Measurements from ENCODE around the gene GATA1.

The GATA1 gene

DNA sequence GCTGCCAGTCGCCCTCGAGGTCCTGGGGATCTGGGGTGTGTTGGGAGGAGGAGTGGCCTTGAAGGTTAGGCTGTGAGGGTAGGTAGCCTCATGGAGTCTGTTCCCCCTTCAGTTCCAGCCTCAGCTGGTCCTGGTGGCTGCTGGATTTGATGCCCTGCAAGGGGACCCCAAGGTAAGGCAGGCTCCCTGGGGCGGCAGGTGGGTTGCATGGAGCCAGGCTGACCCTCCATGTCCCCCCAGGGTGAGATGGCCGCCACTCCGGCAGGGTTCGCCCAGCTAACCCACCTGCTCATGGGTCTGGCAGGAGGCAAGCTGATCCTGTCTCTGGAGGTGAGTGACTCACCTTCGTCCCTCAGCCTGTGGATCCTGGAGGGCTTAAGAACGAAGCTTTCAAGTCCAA is 28.3 kb downstream of the GATA1 start:
- H4K20me1 ChIP-seq (ENCODE audit: insufficient read depth, low read length) = no peaks in the 10 kb centered on the region
- no peaks in the 10 kb centered on the region for H3K79me2 ChIP-seq (ENCODE audit: low read length)
- H3K9me2 ChIP-seq (replicated peaks; ENCODE audit: insufficient read depth, low read length) = no peaks in the 10 kb centered on the region
- no peak overlapping the region for H3K4me2 ChIP-seq (ENCODE audit: low read depth, low read length)
- no peak overlapping the region for H3K27ac ChIP-seq (ENCODE audit: low read length)
- DNase-seq = no peak
- H3K36me3 ChIP-seq (replicated peaks; ENCODE audit: insufficient read depth, low read length) = no peaks in the 10 kb centered on the region
- H3K27me3 ChIP-seq (replicated peaks; ENCODE audit: insufficient read depth, low read length) = no peaks in the 10 kb centered on the region
- H2AFZ ChIP-seq (ENCODE audit: low read length) = no peak overlapping the region
- H3F3A ChIP-seq (ENCODE audit: insufficient read depth, low read length) = no peaks in the 10 kb centered on the region
- no peak for TF ChIP-seq EZH2 (optimal IDR thresholded peaks at IDR 0.05; ENCODE audit: low read depth, low read length)
- TF ChIP-seq, protein P1, sequence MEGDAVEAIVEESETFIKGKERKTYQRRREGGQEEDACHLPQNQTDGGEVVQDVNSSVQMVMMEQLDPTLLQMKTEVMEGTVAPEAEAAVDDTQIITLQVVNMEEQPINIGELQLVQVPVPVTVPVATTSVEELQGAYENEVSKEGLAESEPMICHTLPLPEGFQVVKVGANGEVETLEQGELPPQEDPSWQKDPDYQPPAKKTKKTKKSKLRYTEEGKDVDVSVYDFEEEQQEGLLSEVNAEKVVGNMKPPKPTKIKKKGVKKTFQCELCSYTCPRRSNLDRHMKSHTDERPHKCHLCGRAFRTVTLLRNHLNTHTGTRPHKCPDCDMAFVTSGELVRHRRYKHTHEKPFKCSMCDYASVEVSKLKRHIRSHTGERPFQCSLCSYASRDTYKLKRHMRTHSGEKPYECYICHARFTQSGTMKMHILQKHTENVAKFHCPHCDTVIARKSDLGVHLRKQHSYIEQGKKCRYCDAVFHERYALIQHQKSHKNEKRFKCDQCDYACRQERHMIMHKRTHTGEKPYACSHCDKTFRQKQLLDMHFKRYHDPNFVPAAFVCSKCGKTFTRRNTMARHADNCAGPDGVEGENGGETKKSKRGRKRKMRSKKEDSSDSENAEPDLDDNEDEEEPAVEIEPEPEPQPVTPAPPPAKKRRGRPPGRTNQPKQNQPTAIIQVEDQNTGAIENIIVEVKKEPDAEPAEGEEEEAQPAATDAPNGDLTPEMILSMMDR (IDR thresholded peaks at IDR 0.05; ENCODE audit: low read length) = no peak
- H3K9ac ChIP-seq (ENCODE audit: low read length) = no peak overlapping the region
- no peaks in the 10 kb centered on the region for H3K9me3 ChIP-seq (replicated peaks; ENCODE audit: insufficient read depth, low read length)
- H3K4me1 ChIP-seq (ENCODE audit: low read length) = no peaks in the 10 kb centered on the region
- no peak overlapping the region for H3K4me3 ChIP-seq (ENCODE audit: low read length)

DNA sequence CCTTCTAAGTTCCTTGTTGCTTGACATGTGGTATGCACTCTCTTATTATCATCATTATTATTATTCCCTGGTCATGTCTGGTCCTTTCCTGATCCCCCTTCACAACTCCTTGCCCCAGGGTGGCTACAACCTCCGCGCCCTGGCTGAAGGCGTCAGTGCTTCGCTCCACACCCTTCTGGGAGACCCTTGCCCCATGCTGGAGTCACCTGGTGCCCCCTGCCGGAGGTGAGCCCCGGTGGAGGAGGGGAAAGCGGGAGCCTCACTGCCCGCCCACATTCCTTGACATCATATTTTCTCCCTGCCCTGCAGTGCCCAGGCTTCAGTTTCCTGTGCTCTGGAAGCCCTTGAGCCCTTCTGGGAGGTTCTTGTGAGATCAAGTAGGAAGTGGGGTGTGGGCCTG is 28.9 kb downstream of the GATA1 start:
- Histone ChIP-seq H3K36me3 (replicated peaks; ENCODE audit: insufficient read depth, low read length) (no peaks in the 10 kb centered on the region), H3K27ac (ENCODE audit: low read length) (no peak overlapping the region), H3K4me2 (ENCODE audit: low read depth, low read length) (no peak overlapping the region), H3K4me1 (ENCODE audit: low read length) (no peaks in the 10 kb centered on the region), H3K79me2 (ENCODE audit: low read length) (no peaks in the 10 kb centered on the region), H3K9me2 (replicated peaks; ENCODE audit: insufficient read depth, low read length) (no peaks in the 10 kb centered on the region), H3K27me3 (replicated peaks; ENCODE audit: insufficient read depth, low read length) (no peaks in the 10 kb centered on the region), H3F3A (ENCODE audit: insufficient read depth, low read length) (no peaks in the 10 kb centered on the region), H3K9ac (ENCODE audit: low read length) (no peak overlapping the region), H3K9me3 (replicated peaks; ENCODE audit: insufficient read depth, low read length) (no peaks in the 10 kb centered on the region), H4K20me1 (ENCODE audit: insufficient read depth, low read length) (no peaks in the 10 kb centered on the region), H3K4me3 (ENCODE audit: low read length) (no peak overlapping the region), H2AFZ (ENCODE audit: low read length) (no peak overlapping the region)
- DNase-seq = no peak
- TF ChIP-seq EZH2phosphoT487 (IDR thresholded peaks at IDR 0.05; ENCODE audit: low read length) (no peak), EZH2 (optimal IDR thresholded peaks at IDR 0.05; ENCODE audit: low read depth, low read length) (no peak)
- TF ChIP-seq, protein P1 (IDR thresholded peaks at IDR 0.05; ENCODE audit: low read length) = no peak

DNA sequence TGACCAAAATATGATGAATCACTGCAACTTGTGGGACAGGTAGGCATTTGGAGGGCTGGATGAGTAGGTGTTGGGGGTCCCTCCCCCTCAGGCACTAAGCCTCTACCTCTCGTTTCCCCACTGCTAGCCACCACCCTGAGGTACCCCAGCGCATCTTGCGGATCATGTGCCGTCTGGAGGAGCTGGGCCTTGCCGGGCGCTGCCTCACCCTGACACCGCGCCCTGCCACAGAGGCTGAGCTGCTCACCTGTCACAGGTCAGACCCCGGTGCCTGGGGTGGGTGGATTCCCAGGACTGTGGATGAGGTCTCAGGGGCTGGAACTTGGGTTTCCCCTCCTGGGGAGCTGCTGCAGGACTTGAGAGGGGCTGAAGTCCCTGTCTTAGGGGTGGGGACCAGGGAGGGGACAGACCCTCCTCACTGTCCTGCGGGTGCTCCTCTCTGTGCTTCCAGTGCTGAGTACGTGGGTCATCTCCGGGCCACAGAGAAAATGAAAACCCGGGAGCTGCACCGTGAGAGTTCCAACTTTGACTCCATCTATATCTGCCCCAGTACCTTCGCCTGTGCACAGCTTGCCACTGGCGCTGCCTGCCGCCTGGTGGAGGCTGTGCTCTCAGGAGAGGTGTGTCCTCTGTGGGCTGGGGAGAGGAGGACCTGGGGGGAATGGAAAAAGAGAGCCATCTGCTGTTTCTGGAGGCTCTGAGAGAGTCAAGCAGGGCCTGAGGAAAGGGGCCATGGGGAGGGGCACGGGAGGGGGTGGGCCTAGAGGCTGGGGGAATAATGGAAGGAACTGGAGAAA is 29.8 kb downstream of the GATA1 start:
- Histone ChIP-seq H3K36me3 (replicated peaks; ENCODE audit: insufficient read depth, low read length) (no peaks in the 10 kb centered on the region), H3K27me3 (replicated peaks; ENCODE audit: insufficient read depth, low read length) (no peaks in the 10 kb centered on the region), H3K9ac (ENCODE audit: low read length) (no peak overlapping the region)

More for the DNA sequence above, 29.8 kb downstream of the GATA1 start:
- Histone ChIP-seq H3K4me2 (ENCODE audit: low read depth, low read length) (no peak overlapping the region), H3F3A (ENCODE audit: insufficient read depth, low read length) (no peaks in the 10 kb centered on the region), H3K79me2 (ENCODE audit: low read length) (no peaks in the 10 kb centered on the region), H3K4me3 (ENCODE audit: low read length) (no peak overlapping the region), H4K20me1 (ENCODE audit: insufficient read depth, low read length) (no peaks in the 10 kb centered on the region), H3K9me2 (replicated peaks; ENCODE audit: insufficient read depth, low read length) (no peaks in the 10 kb centered on the region), H3K9me3 (replicated peaks; ENCODE audit: insufficient read depth, low read length) (no peaks in the 10 kb centered on the region), H2AFZ (ENCODE audit: low read length) (no peak overlapping the region), H3K27ac (ENCODE audit: low read length) (no peak overlapping the region), H3K4me1 (ENCODE audit: low read length) (no peaks in the 10 kb centered on the region)
- DNase-seq = no peak
- TF ChIP-seq EZH2phosphoT487 (IDR thresholded peaks at IDR 0.05; ENCODE audit: low read length) (no peak), EZH2 (optimal IDR thresholded peaks at IDR 0.05; ENCODE audit: low read depth, low read length) (no peak)
- TF ChIP-seq, protein P1 (IDR thresholded peaks at IDR 0.05; ENCODE audit: low read length) = no peak
